NCI-H2227 (cell line): ENCODE data around the gene NYNRIN.
A peak's percentile ranks its signal among the peaks of the same experiment; 100 is the strongest.

Source experiments
- DNase-seq: peaks from one replicate; lab custom pipeline; 2025; ENCODE audit not compliant: unreplicated experiment; lab: John Stamatoyannopoulos, UW

NYNRIN gene

DNA sequence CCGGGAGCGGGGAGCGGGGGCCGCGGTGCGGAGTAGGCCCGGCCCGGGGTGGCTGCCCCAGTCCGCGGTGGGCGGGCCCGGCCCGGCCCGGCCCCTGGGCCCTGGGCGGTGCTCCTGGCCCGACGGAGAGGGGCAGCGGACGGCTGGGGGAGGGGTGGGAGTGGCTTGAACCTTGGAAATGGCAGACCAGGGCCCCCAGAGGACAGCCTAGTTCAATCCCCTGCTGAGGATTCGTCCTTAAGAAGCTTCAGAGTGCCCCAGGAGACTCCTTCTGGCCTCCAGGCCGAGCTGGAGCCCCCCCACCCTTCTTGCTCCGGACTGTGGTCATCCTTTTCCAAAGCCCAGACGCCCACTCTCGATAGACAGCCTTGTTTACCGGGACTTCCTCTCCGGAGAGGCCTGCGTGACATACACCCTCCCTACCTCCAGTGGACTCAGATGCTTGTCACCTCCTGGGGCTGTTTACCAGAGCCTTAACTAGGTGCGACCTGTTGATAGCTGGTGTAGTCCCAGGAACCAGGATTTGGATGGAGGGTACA, 31.4 kb downstream of the NYNRIN start:
- peak; percentile 70 for DNase-seq

- DNase-seq: peak; percentile 48
Measured at GRCh38 chr14:24430682-24431568, 32.1 kb downstream of the NYNRIN start.

DNA sequence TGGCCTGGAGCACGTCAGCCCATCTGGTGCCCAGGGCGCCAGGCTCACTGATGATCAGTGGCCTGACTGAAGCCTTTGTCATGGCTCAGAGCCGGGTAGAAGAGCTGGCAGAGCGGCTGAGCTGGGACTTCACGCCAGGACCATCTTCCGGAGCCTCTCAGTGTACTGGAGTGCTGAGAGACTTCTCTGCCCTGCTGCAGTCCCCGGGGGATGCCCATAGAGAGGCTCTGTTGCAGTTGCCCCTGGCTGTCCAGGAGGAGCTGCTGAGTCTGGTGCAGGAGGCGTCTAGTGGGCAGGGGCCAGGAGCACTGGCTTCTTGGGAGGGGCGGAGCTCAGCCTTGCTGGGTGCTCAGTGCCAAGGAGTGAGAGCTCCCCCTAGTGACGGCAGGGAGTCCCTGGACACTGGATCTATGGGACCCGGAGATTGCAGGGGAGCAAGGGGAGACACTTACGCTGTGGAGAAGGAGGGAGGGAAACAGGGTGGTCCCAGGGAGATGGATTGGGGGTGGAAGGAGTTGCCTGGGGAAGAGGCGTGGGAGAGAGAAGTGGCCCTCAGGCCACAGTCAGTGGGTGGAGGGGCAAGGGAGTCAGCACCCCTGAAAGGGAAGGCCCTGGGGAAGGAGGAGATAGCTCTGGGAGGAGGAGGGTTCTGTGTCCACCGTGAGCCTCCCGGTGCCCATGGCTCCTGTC, 32.9 kb downstream of the NYNRIN start:
- peak; percentile 92 for DNase-seq

DNA sequence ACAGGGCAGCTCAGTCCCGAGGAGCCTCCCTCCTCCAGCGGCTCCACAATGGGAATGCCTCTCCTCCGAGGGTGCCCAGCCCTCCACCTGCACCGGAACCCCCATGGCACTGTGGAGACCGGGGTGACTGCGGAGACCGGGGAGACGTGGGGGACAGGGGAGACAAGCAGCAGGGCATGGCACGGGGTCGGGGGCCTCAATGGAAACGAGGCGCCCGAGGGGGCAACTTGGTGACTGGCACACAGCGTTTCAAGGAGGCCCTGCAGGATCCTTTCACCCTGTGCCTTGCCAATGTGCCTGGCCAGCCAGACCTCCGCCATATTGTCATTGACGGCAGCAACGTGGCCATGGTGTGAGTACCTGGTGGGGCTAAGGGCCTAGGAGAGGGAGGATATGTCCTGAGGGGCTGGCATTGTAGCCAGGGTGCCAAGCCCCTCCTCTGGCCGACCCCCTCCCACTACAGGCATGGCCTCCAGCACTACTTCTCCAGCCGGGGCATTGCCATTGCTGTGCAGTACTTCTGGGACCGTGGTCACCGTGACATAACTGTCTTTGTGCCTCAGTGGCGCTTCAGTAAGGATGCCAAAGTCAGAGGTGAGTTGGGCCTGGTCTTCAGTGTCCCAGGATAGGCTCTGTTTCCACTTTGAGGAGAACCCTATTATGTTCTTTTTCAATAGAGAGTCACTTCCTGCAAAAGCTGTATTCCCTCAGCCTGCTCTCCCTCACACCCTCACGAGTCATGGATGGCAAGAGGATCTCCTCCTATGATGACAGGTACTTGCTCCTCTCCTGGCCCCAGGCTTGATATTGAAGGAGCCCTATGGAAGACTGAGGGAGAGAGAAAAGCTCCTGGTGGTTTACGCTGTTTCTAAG, 33.7 kb downstream of the NYNRIN start:
- DNase-seq: no peak

GRCh38 chr14:24434036-24434435, 35.2 kb downstream of the NYNRIN start:
- no peak for DNase-seq

DNA sequence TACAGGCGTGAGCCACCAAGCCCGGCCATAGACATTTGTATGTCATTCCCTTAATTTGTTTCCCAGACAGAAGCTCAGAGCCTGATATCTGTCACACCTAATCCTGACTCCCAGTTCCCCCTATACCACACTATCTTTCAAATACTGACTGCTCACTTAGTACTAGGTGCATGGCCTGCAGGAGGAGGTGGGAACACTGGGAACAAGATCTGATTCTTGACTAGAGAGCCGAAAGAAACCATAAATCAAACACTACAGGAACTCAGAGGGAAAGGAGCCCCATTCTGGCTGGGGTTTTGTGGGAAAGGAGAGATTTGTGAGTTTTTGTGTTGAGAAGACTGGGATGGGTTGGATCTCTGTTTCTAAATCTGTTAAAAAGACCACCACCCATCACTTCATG, 35.9 kb downstream of the NYNRIN start:
- no peak for DNase-seq

DNA sequence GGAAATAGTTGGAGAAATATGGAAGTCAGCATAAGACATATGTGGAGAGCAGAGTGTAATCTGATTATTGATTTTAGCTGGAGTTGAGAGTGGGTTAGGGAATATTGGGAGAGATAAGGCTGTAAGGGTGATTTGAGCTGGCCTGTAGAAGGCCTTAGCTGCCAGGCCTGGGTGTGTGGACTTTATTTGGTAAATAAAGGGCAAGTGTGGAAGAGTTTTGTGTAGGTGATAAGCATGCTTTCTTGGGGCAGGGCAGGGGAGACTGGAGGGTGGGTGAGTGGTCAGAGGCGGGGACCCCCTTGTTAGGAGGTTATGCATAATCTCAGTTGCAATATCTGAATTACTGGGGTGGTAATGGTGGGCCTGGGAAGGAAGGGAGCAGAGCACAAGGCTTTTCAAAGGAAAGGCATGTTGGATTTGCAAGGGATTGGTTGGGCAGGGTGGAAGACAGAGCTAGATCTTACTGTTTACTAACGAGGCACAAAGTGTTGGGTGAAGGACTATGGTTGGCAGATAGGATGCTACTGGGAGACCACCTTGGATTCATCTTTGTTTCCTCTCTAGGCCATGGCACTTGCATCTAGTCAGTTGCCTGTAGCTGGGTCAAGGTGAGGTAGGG, 36.5 kb downstream of the NYNRIN start:
- DNase-seq: no peak

- peak; percentile 40 for DNase-seq
Measured at GRCh38 chr14:24435998-24436354, 37.2 kb downstream of the NYNRIN start.

GRCh38 chr14:24436355-24437019, 37.7 kb downstream of the NYNRIN start:
- peak; percentile 72 for DNase-seq

DNA sequence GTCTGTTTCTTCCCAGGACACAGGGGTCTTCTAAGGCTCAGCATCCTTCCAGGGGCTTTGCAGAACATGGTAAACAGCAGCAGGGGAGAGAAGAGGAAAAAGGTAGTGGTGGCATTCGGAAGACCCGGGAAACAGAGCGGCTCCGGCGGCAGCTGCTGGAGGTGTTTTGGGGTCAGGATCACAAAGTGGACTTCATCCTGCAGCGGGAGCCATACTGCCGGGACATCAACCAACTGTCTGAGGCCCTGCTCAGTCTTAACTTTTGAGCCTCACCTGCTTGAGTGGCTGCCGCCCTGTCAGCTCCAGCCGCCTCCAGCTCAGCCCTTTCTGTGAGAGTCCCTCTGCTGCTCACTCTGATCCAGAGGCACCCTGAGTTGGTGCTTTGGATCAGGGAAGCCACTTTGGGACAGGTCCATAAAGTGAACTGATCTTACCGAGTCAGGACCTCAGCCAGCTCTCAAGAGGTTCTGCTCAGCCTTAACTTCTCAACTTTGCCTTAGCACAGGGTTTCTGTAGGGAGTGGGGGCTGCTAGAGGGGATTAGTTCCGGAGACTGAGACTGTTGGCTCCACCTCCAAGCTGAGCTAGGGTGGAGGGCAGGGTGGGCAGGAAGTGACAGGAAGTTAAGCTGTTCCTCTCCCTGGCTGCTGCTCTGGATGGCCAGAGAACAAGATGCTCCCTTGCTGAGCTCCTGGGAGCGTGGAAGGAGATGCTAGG, 38.4 kb downstream of the NYNRIN start:
- no peak for DNase-seq

DNA sequence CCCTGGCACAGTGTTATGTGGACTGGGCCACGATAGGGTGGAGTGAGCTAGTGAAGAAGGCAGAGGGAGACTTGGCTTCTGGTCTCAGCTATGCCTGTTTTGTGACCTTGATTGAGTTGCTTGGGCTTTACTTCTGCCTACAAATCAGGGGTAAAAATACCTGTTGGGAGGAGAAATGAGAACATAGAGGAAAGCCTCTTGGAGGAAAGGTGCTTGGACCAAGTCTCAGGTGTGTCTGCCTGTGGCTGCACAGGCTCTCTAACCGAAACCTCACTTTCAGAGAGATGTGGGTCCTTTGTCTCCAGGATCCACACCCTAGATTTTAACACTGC, 38.9 kb downstream of the NYNRIN start:
- DNase-seq: no peak

GRCh38 chr14:24438223-24439097, 39.7 kb downstream of the NYNRIN start:
- DNase-seq: no peak

GRCh38 chr14:24439257-24439656, 40.5 kb downstream of the NYNRIN start:
- no peak for DNase-seq

- no peak for DNase-seq
Measured at GRCh38 chr14:24439830-24440605, 41.2 kb downstream of the NYNRIN start.

- DNase-seq: no peak
Measured at GRCh38 chr14:24440606-24441399, 42.0 kb downstream of the NYNRIN start.

DNA sequence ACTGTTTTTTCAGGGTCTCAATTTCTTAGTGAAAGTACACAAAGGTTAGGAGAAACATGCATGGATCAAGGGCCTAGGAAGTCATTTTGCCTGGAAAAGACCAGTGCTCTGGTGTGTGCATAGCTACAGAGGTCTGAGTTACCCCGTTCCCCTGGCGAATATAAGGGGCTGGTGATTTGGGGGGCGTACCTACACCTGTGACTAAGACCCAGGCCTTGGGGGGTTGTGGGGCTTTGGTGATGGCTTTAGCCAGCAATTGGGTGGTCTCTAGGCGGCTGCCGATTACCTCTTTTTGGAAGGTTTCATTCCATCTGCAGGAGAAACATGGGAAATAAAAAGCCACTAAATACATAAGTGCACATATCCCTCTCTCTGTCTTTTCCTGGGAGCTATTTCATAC, 42.7 kb downstream of the NYNRIN start:
- no peak for DNase-seq

DNA sequence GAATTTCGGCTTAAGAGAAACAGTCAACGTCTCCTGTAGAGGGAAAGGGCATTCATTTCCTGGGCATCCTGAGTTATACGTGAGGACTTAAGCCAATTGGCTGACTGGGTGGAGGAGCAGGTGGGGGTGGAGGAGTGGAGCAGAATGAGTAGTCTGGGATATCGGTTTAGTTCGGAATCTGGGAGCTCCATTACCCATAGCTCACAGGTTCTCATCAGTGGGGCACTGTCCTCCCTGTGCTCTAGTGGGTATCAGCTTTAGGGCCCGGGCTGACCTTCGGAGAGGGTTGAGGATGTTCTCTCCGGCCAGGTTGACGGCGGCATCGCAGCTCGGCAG, 43.1 kb downstream of the NYNRIN start:
- peak; percentile 76 for DNase-seq
